B cell (primary cell): Measurements from ENCODE around the gene FREM2.

ENCODE experiments used
- EZH2 ChIP-seq: IDR thresholded peaks from 2 replicates; pipeline ENCODE4 v1.6.1; 2012; ENCODE audit warnings: borderline replicate concordance, low read depth, mild to moderate bottlenecking, moderate library complexity, low read length; ENCODE audit not compliant: insufficient read depth, poor library complexity, severe bottlenecking
- TF ChIP-seq, protein P1 (sequence below): fragments of 200-600 bp; IDR thresholded peaks from one replicate; pipeline ENCODE4 v1.8.0; 2022; ENCODE audit warnings: antibody characterized with exemption, mild to moderate bottlenecking

DNA sequence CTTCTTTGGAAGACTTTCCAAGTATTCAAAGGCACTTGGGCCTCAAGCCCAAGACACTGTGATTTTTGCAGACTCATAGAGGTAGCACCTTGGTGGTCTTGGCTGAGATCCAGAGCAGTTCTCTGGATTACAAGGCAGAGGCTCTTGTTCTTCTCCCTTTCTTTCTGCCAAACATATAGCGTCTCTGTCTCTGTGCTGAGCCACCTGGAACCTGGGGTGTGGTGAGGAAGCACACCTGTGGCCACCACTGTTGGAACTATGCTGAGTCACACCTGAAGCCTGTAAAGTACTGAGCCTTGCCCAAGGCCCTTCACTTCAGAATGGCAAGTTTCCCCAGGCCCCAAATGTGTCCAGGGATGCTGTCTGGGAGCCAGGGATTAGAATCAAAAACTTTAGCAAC lies 127.5 kb downstream of the FREM2 start:
- TF ChIP-seq, protein P1, sequence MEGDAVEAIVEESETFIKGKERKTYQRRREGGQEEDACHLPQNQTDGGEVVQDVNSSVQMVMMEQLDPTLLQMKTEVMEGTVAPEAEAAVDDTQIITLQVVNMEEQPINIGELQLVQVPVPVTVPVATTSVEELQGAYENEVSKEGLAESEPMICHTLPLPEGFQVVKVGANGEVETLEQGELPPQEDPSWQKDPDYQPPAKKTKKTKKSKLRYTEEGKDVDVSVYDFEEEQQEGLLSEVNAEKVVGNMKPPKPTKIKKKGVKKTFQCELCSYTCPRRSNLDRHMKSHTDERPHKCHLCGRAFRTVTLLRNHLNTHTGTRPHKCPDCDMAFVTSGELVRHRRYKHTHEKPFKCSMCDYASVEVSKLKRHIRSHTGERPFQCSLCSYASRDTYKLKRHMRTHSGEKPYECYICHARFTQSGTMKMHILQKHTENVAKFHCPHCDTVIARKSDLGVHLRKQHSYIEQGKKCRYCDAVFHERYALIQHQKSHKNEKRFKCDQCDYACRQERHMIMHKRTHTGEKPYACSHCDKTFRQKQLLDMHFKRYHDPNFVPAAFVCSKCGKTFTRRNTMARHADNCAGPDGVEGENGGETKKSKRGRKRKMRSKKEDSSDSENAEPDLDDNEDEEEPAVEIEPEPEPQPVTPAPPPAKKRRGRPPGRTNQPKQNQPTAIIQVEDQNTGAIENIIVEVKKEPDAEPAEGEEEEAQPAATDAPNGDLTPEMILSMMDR = no peak
- TF ChIP-seq EZH2 = no peak
